Activated CD4-positive, alpha-beta T cell treated with anti-CD3 and anti-CD28 coated beads, Interleukin-2, Interleukin-4, amounts not matched to agents 100 ng/mL and 50 ng/mL, durations not matched to agents 16 hours and 8 hours (primary cell): ENCODE results near the gene SLC13A2.

ENCODE experiments used
- DNase-seq: peaks from one replicate; pipeline ENCODE4 v3.0.0-alpha.2; 2020; ENCODE audit warnings: low spot score

Gene SLC13A2

GRCh38 chr17:28537219-28537610 is 63.8 kb downstream of the SLC13A2 start:
- DNase-seq, result no peak

GRCh38 chr17:28538296-28538895 is 65.0 kb downstream of the SLC13A2 start:
- no peak for DNase-seq

GRCh38 chr17:28540231-28540630 is 66.8 kb downstream of the SLC13A2 start:
- DNase-seq, result no peak

GRCh38 chr17:28541439-28541838 is 68.0 kb downstream of the SLC13A2 start:
- DNase-seq, result no peak

- DNase-seq, result no peak
Observed at GRCh38 chr17:28544402-28545140, 71.1 kb downstream of the SLC13A2 start.

GRCh38 chr17:28545141-28545503 is 71.7 kb downstream of the SLC13A2 start:
- no peak for DNase-seq

GRCh38 chr17:28545787-28546415 is 72.5 kb downstream of the SLC13A2 start:
- DNase-seq, result no peak

- no peak for DNase-seq
Observed at GRCh38 chr17:28547096-28547622, 73.7 kb downstream of the SLC13A2 start.
